H1 (cell line): ENCODE data around the gene FAM53A. TPM values are rescaled to one million over a fixed set of nuclear protein-coding genes. Genes with fewer than 3 reads are reported as not detected.

Source experiments
- CTCF ChIA-PET: fragments of 300-600 bp; sonication (Branson Sonifier 250); formaldehyde crosslinking; loops from one replicate; lab custom pipeline; 2021; ENCODE audit not compliant: partially characterized antibody; lab: Charles Lee
- POLR2A ChIA-PET: fragments of 300-600 bp; sonication (Branson Sonifier 250); formaldehyde crosslinking; loops from one replicate; lab custom pipeline; 2021; ENCODE audit warnings: inconsistent platforms; ENCODE audit not compliant: partially characterized antibody; lab: Charles Lee
- DNase-seq, 2 experiments: peaks; one replicate each; pipeline versions ENCODE4 v3.0.0 to v3.0.0-alpha.2; 2010 to 2022; ENCODE audit warnings: low spot score in 2 of 2, low read depth in 1 of 2, mixed read lengths in 1 of 2
- FAIRE-seq: peaks from 2 replicates; lab custom pipeline; 2011; peaks lifted over from hg19 to GRCh38; lab: Jason Lieb, UNC
- H2AFZ ChIP-seq: 2 replicates; pipeline ENCODE4 v1.8.1; 2012; ENCODE audit warnings: low read length, inconsistent platforms
- H2AK5ac ChIP-seq: 2 replicates; pipeline ENCODE4 v1.6.1; 2013; ENCODE audit warnings: low read depth, low read length
- H2BK120ac ChIP-seq: replicated peaks from 2 replicates; pipeline ENCODE3; 2013; ENCODE audit warnings: low read depth, low read length, inconsistent platforms
- H2BK12ac ChIP-seq: 2 replicates; pipeline ENCODE4 v1.6.1; 2013; ENCODE audit warnings: low read depth, low read length
- H2BK15ac ChIP-seq: 2 replicates; pipeline ENCODE4 v1.6.1; 2013; ENCODE audit warnings: low read length
- H2BK20ac ChIP-seq: 2 replicates; pipeline ENCODE4 v1.6.1; 2013; ENCODE audit warnings: low read length
- H2BK5ac ChIP-seq: 2 replicates; pipeline ENCODE4 v1.6.1; 2013; ENCODE audit warnings: low read depth, low read length
- H3K14ac ChIP-seq: 2 replicates; pipeline ENCODE4 v1.6.1; 2013; ENCODE audit warnings: inconsistent platforms; ENCODE audit not compliant: insufficient read length
- H3K18ac ChIP-seq: 2 replicates; pipeline ENCODE4 v1.6.1; 2013; ENCODE audit warnings: low read length; ENCODE audit errors: extremely low read depth
- H3K23ac ChIP-seq: 2 replicates; pipeline ENCODE4 v1.6.1; 2013; ENCODE audit warnings: inconsistent platforms; ENCODE audit not compliant: insufficient read length
- H3K23me2 ChIP-seq: 2 replicates; pipeline ENCODE4 v1.6.1; 2013; ENCODE audit warnings: low read depth, low read length
- H3K27ac ChIP-seq: 2 replicates; pipeline ENCODE4 v1.6.1; 2011; ENCODE audit warnings: low read depth, low read length, inconsistent platforms
- H3K27me3 ChIP-seq, 4 experiments: replicated peaks in 1 of 4; 1 replicate in 1 of 4; 2 replicates in 3 of 4; pipeline versions ENCODE4 v1.6.1 to v1.8.1; 2011 to 2013; ENCODE audit warnings: low read length in 3 of 4, mild to moderate bottlenecking in 3 of 4, inconsistent platforms in 2 of 4, mixed read lengths in 2 of 4, moderate library complexity in 1 of 4; ENCODE audit not compliant: control insufficient read depth in 3 of 4, insufficient read depth in 3 of 4; ENCODE audit errors: extremely low read depth in 1 of 4
- H3K36me3 ChIP-seq, 4 experiments: 2 replicates each; pipeline versions ENCODE4 v1.6.1 to v1.8.1; 2011 to 2013; ENCODE audit warnings: mild to moderate bottlenecking in 4 of 4, low read length in 3 of 4, moderate library complexity in 2 of 4, control low read depth in 1 of 4, inconsistent platforms in 1 of 4; ENCODE audit not compliant: insufficient read depth in 4 of 4, control insufficient read depth in 2 of 4
- H3K4ac ChIP-seq: replicated peaks from 2 replicates; pipeline ENCODE3; 2013; ENCODE audit warnings: low read length, low read depth, mixed read lengths, inconsistent platforms; ENCODE audit not compliant: insufficient read length
- H3K4me1 ChIP-seq, 4 experiments: replicated peaks in 1 of 4; 1 replicate in 1 of 4; 2 replicates in 3 of 4; pipeline versions ENCODE4 v1.6.1 to v1.8.1; 2011 to 2013; ENCODE audit warnings: low read length in 3 of 4, inconsistent platforms in 2 of 4, mixed read lengths in 1 of 4; ENCODE audit not compliant: insufficient read depth in 4 of 4, control insufficient read depth in 3 of 4
- H3K4me2 ChIP-seq, 2 experiments: 2 replicates each; pipeline versions ENCODE4 v1.6.1 to v1.8.1; 2011 to 2013; ENCODE audit warnings: low read depth in 2 of 2, low read length in 2 of 2, control low read depth in 1 of 2, inconsistent platforms in 1 of 2, mild to moderate bottlenecking in 1 of 2; ENCODE audit not compliant: insufficient read depth in 1 of 2
- H3K4me3 ChIP-seq, 4 experiments: fragments of 200-600, 300-600 bp in 1 of 4; sonication (generic), shearing (Covaris generic), sonication (Bioruptor Twin) in 1 of 4; 2 replicates each; pipeline versions ENCODE4 v1.5.1 to v1.8.1; 2011 to 2016; ENCODE audit warnings: low read length in 4 of 4, low read depth in 3 of 4, control low read depth in 2 of 4, inconsistent platforms in 2 of 4, mild to moderate bottlenecking in 2 of 4, mixed read lengths in 1 of 4, moderate library complexity in 1 of 4; ENCODE audit not compliant: insufficient read depth in 2 of 4; ENCODE audit errors: extremely low read depth in 1 of 4
- H3K56ac ChIP-seq: replicated peaks from 2 replicates; pipeline ENCODE3; 2013; ENCODE audit warnings: low read depth, mild to moderate bottlenecking, mixed read lengths, low read length, inconsistent platforms; ENCODE audit not compliant: insufficient read length
- H3K79me1 ChIP-seq: 2 replicates; pipeline ENCODE4 v1.6.1; 2013; ENCODE audit warnings: low read depth, low read length, control low read depth
- H3K79me2 ChIP-seq, 2 experiments: 2 replicates each; pipeline versions ENCODE4 v1.6.1 to v1.8.1; 2012 to 2013; ENCODE audit warnings: low read length in 2 of 2, mild to moderate bottlenecking in 2 of 2, inconsistent platforms in 1 of 2; ENCODE audit not compliant: insufficient read depth in 2 of 2, control insufficient read depth in 1 of 2
- H3K9ac ChIP-seq, 4 experiments: replicated peaks in 1 of 4; 1 replicate in 1 of 4; 2 replicates in 3 of 4; pipeline versions ENCODE4 v1.6.1 to v1.8.1; 2011 to 2013; ENCODE audit warnings: low read depth in 3 of 4, low read length in 3 of 4, control low read depth in 2 of 4, mild to moderate bottlenecking in 2 of 4, moderate library complexity in 2 of 4, inconsistent platforms in 1 of 4; ENCODE audit errors: extremely low read depth in 1 of 4
- H3K9me3 ChIP-seq, 2 experiments: 2 replicates each; pipeline versions ENCODE4 v1.6.1 to v1.8.1; 2012 to 2013; ENCODE audit warnings: mild to moderate bottlenecking in 2 of 2, moderate library complexity in 2 of 2, control low read depth in 1 of 2, inconsistent platforms in 1 of 2, low read depth in 1 of 2, low read length in 1 of 2, mixed read lengths in 1 of 2; ENCODE audit not compliant: insufficient read depth in 2 of 2
- H4K20me1 ChIP-seq, 2 experiments: replicated peaks in 1 of 2; 2 replicates each; pipeline versions ENCODE3 to v1.8.1; 2011 to 2013; ENCODE audit warnings: inconsistent platforms in 2 of 2, low read length in 2 of 2, mild to moderate bottlenecking in 1 of 2; ENCODE audit not compliant: insufficient read depth in 2 of 2, control insufficient read depth in 1 of 2
- H4K5ac ChIP-seq: 2 replicates; pipeline ENCODE4 v1.6.1; 2013; ENCODE audit warnings: low read length, low read depth, mixed read lengths, inconsistent platforms; ENCODE audit not compliant: insufficient read length
- H4K8ac ChIP-seq: 2 replicates; pipeline ENCODE4 v1.8.0; 2013; ENCODE audit warnings: mild to moderate bottlenecking, moderate library complexity, low read length, inconsistent platforms; ENCODE audit not compliant: insufficient read depth; ENCODE audit errors: extremely low read depth
- H4K91ac ChIP-seq: replicated peaks from 2 replicates; pipeline ENCODE3; 2013; ENCODE audit warnings: low read length, mixed read lengths, inconsistent platforms; ENCODE audit not compliant: insufficient read length
- PHF8 ChIP-seq: fragments of 200-600 bp; sonication (generic); conservative IDR thresholded peaks from 2 replicates; pipeline ENCODE4 v1.7.1; 2012; ENCODE audit warnings: low read depth, mild to moderate bottlenecking, inconsistent platforms, low read length, moderate library complexity
- SAP30 ChIP-seq: fragments of 300-600 bp; sonication (generic); IDR thresholded peaks from 2 replicates; pipeline ENCODE4 v1.7.1; 2012; ENCODE audit warnings: low read length, moderate library complexity, mild to moderate bottlenecking, inconsistent platforms; ENCODE audit not compliant: insufficient read depth, insufficient replicate concordance
- SP1 ChIP-seq: IDR thresholded peaks from 2 replicates; pipeline ENCODE4 v1.6.1; 2011; ENCODE audit warnings: low read depth, low read length
- SP4 ChIP-seq: IDR thresholded peaks from 2 replicates; pipeline ENCODE4 v1.6.1; 2012; ENCODE audit warnings: low read length, inconsistent platforms
- TAF1 ChIP-seq: IDR thresholded peaks from 2 replicates; pipeline ENCODE4 v1.6.1; 2011; ENCODE audit warnings: mild to moderate bottlenecking, low read depth, low read length
- WGBS, 2 experiments: shearing (Covaris generic) in 1 of 2; methylation state at CpG; one replicate each; pipeline versions ENCODE4 v1.1.6 to v1.1.7; 2013 to 2015; ENCODE audit warnings: low lambda C conversion rate in 2 of 2, mixed read lengths in 2 of 2, inconsistent platforms in 1 of 2, low coverage in 1 of 2, missing lambda C conversion rate in 1 of 2; ENCODE audit not compliant: insufficient replicate concordance in 2 of 2, insufficient coverage in 1 of 2, insufficient read length in 1 of 2; ENCODE audit errors: extremely low coverage in 1 of 2, missing lambda C conversion rate in 1 of 2; 5-methylcytosine and 5-hydroxymethylcytosine counted together
- polyA plus RNA-seq, 7 experiments: library from polyadenylated mRNA; depleted of rRNA in 3 of 7; stranded (reverse) in 5 of 7; unstranded in 2 of 7; fragments of >200 nt in 5 of 7; fragments of 200-250 nt in 2 of 7; gene quantifications; 1 replicate in 5 of 7; 2 replicates in 1 of 7; 4 replicates in 1 of 7; pipeline versions ENCODE4 v1.2.1 to v1.2.3, GENCODE V29; 2011 to 2013; ENCODE audit warnings: missing spikeins in 2 of 7, mixed read lengths in 2 of 7
- total RNA-seq: library from RNA; stranded (reverse); fragmentation: NEBNext Ultra II Directional; extraction: Animal tissue kit (Norgen Biotek cat#: 25700); gene quantifications from 2 replicates; pipeline ENCODE4 v1.2.1, GENCODE V29; 2021
- TF ChIP-seq, protein P1 (sequence below): IDR thresholded peaks from 2 replicates; pipeline ENCODE4 v1.6.1; 2012; ENCODE audit warnings: inconsistent platforms

Gene FAM53A
- total and polyA plus RNA-seq, 2 of the 8 experiments (the other 6 are each of a cell fraction or from before 2014, with no cell fraction given) = 1.9 to 2.0 TPM

DNA sequence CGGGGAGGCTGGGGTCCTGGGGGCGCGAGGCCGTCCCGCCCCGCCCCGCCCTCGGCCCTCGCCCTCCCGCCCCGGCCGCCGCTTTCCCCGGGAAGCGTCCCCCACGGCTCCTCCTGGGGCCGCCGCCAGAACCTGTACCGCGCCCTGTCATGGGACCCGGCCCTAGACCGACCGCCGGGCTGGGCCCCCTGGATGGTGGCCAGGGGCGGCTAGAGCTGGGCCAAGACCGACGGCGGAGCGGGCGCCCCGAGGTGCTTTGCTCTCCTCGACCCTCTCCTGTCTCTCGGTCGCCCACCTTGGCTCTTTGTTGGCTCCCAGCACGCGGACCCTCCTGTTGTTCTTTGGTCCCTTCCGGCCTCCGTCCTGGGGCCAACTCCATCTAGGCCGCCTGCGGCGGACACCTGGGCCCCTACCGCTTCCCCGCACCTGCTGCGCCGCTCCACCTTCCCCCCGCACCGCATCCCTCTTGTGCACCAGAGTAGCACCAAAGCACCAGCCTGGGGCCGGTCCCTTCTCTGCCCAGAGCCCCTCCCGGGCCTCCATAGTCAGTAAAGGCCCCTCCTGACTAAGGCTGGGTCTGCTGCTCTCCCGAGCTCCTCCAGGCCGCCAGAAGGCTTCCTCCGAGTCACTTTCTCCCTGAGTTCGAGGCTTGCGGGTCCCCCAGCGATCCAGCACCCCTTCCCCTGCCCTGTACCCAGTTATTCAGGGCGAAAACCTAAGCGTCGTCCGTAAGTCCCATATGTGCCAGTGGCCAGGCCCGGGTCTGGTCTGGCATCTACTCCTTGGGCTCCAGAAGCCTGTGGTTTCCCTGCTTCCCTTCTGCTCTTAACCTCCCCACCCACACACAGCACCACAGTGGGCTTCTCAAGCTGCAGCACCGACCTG is 37.8 kb upstream of the FAM53A start:
- H3K4me1 ChIP-seq = peaks cover 0 to 19% (median 12%) of the 10 kb centered on the region in 4 experiments; a peak in 6 of 7 replicates
- peak overlapping the region; percentile 51 for H4K91ac ChIP-seq
- POLR2A ChIA-PET = interaction anchor here (0.8 to 8.8 kb wide), 12 partner anchors 8 to 77 kb away, joined by 3 to 100 read pairs (median 7); partner anchors contain the start of genes FGFR3 and SLBP
- no peak overlapping the region; the same call in 1 of the 2 replicates for H3K27ac ChIP-seq
- no peak for DNase-seq
- CTCF ChIA-PET = interaction anchor here (0.7 to 18.6 kb wide), 7 partner anchors 8 to 97 kb away, joined by 3 to 326 read pairs (median 4); no protein-coding TSS in a partner anchor
- H2AK5ac ChIP-seq = no peak overlapping the region
- peaks cover 10 to 28% of the 10 kb centered on the region in 2 experiments for H4K20me1 ChIP-seq
- H3K27me3 ChIP-seq = no peaks in the 10 kb centered on the region
- no peak overlapping the region for H4K8ac ChIP-seq
- H3K18ac ChIP-seq = no peak overlapping the region; the same call in 1 of the 2 replicates
- peaks cover 12% of the 10 kb centered on the region for H3K23me2 ChIP-seq
- no peak overlapping the region for H2BK20ac ChIP-seq
- no peak overlapping the region for H2BK120ac ChIP-seq
- peak overlapping the region; percentile 36 for H4K5ac ChIP-seq
- no peak overlapping the region for H2AFZ ChIP-seq
- peak overlapping the region; percentile 84 to 99 (median 96) for H3K4me3 ChIP-seq
- peak overlapping the region; percentile 35; the same call in 1 of the 2 replicates for H2BK5ac ChIP-seq
- peak overlapping the region; percentile 80 to 85 for H3K4me2 ChIP-seq
- peak overlapping the region; percentile 56 to 93 (median 77) for H3K9ac ChIP-seq
- 12% methylated on average over 33 of the region's 61 CpGs; no CpG with 5 or more reads in 1 of the 2 experiments for WGBS, 2 experiments
- no peak overlapping the region for H2BK12ac ChIP-seq
- FAIRE-seq = no peak
- TF ChIP-seq, protein P1, sequence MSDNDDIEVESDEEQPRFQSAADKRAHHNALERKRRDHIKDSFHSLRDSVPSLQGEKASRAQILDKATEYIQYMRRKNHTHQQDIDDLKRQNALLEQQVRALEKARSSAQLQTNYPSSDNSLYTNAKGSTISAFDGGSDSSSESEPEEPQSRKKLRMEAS = peak; percentile 31; the same call in 1 of the 2 replicates
- TF ChIP-seq PHF8 (0 out of 2 replicates have a peak, but pooled peaks have one; percentile 17), SAP30 (peak; percentile 48), SP1 (0 out of 2 replicates have a peak, but pooled peaks have one; percentile 3), SP4 (no peak), TAF1 (peak; percentile 9; the same call in 1 of the 2 replicates)
- H3K79me1 ChIP-seq = peaks cover 18% of the 10 kb centered on the region
- no peak overlapping the region for H3K4ac ChIP-seq
- H3K79me2 ChIP-seq = peaks cover 9 to 37% of the 10 kb centered on the region in 2 experiments; a peak in 3 of 4 replicates
- H3K36me3 ChIP-seq = peaks cover 18 to 32% (median 20%) of the 10 kb centered on the region in 4 experiments
- no peaks in the 10 kb centered on the region for H3K9me3 ChIP-seq
- no peak overlapping the region for H3K14ac ChIP-seq
- peak overlapping the region; percentile 42 for H3K56ac ChIP-seq
- no peak overlapping the region for H3K23ac ChIP-seq
- H2BK15ac ChIP-seq = no peak overlapping the region
